Loucy (cell line): Measurements from ENCODE around the gene LTBP1.

Experiments used
- H2AFZ ChIP-seq: fragments of 200-600 bp; sonication (generic); 2 replicates; pipeline ENCODE4 v1.6.0; 2016; ENCODE audit warnings: antibody characterized with exemption, mild to moderate bottlenecking, low read length, moderate library complexity
- H3F3A ChIP-seq: fragments of 200-600 bp; 2 replicates; pipeline ENCODE4 v1.6.0; 2016; ENCODE audit warnings: antibody characterized with exemption, low read depth, mild to moderate bottlenecking
- H3K27me3 ChIP-seq: fragments of 200-600 bp; sonication (generic); 2 replicates; pipeline ENCODE4 v1.6.1; 2014; ENCODE audit warnings: low read length, mild to moderate bottlenecking; ENCODE audit not compliant: insufficient read depth, poor library complexity, severe bottlenecking
- H3K36me3 ChIP-seq: fragments of 200-600 bp; sonication (generic); 2 replicates; pipeline ENCODE4 v1.6.1; 2016; ENCODE audit warnings: low read length; ENCODE audit not compliant: insufficient read depth
- H3K4me1 ChIP-seq: fragments of 200-600 bp; sonication (generic); 2 replicates; pipeline ENCODE4 v1.5.1; 2014; ENCODE audit warnings: low read length, mild to moderate bottlenecking; ENCODE audit not compliant: insufficient read depth, poor library complexity, severe bottlenecking
- H3K4me2 ChIP-seq: fragments of 200-600 bp; sonication (generic); 2 replicates; pipeline ENCODE4 v1.6.0; 2014; ENCODE audit warnings: antibody characterized with exemption, low read length, low read depth, mild to moderate bottlenecking; ENCODE audit not compliant: poor library complexity, severe bottlenecking
- H3K4me3 ChIP-seq: fragments of 200-600 bp; sonication (generic); 2 replicates; pipeline ENCODE4 v1.5.1; 2014; ENCODE audit warnings: low read length, mild to moderate bottlenecking, mixed read lengths; ENCODE audit not compliant: poor library complexity, severe bottlenecking
- H3K79me2 ChIP-seq: fragments of 200-600 bp; sonication (generic); 2 replicates; pipeline ENCODE4 v1.6.1; 2014; ENCODE audit warnings: low read length; ENCODE audit not compliant: insufficient read depth
- H3K9ac ChIP-seq: fragments of 200-600 bp; sonication (generic); 2 replicates; pipeline ENCODE4 v1.6.0; 2014; ENCODE audit warnings: mild to moderate bottlenecking, low read depth, low read length, moderate library complexity; ENCODE audit not compliant: poor library complexity, severe bottlenecking
- H3K9me2 ChIP-seq: fragments of 200-600 bp; sonication (generic); replicated peaks from 2 replicates; pipeline ENCODE4 v1.6.1; 2016; ENCODE audit warnings: low read depth, low read length, mixed read lengths
- H3K9me3 ChIP-seq: fragments of 200-600 bp; sonication (generic); 2 replicates; pipeline ENCODE4 v1.6.1; 2014; ENCODE audit warnings: mild to moderate bottlenecking, antibody characterized with exemption, low read length, low read depth; ENCODE audit not compliant: insufficient read depth
- H4K20me1 ChIP-seq: fragments of 200-600 bp; sonication (generic); 2 replicates; pipeline ENCODE4 v1.6.0; 2014; ENCODE audit warnings: antibody characterized with exemption, low read length, mild to moderate bottlenecking; ENCODE audit not compliant: insufficient read depth, poor library complexity, severe bottlenecking
- EZH2phosphoT487 ChIP-seq: fragments of 200-600 bp; IDR thresholded peaks from 2 replicates; pipeline ENCODE4 v1.6.1; 2018; ENCODE audit warnings: antibody characterized with exemption, mild to moderate bottlenecking, moderate library complexity, borderline replicate concordance
- TF ChIP-seq, protein P1 (sequence below): fragments of 200-600 bp; sonication (generic); conservative IDR thresholded peaks from 2 replicates; pipeline ENCODE4 v1.5.1; 2014; ENCODE audit warnings: mild to moderate bottlenecking, antibody characterized with exemption, low read length

The LTBP1 gene

GRCh38 chr2:33040541-33040940 lies 93.8 kb downstream of the LTBP1 start:
- no peaks in the 10 kb centered on the region for H3K79me2 ChIP-seq

DNA sequence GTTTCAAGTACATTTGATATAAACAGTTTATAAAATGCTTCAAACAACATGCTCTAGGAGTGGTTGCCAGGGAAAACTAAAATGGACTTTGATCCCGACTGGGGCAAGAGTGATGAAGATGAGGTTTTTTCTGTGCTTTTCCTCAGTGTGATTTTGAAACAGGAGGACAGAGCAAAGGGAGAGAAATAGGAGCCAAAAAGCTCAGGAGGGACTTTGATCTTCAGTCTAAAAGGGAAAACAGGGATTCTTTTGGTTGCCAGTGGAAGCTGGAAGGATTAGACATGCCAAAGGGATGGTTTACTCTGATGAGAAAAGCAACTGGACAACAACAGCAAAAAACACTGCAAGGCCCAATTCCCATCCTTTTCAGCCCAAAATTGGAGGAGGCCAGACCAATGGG lies 95.5 kb downstream of the LTBP1 start:
- H3K9me2 ChIP-seq = no peaks in the 10 kb centered on the region
- no peaks in the 10 kb centered on the region for H3K36me3 ChIP-seq
- H4K20me1 ChIP-seq = no peaks in the 10 kb centered on the region
- H3K27me3 ChIP-seq = no peaks in the 10 kb centered on the region
- no peaks in the 10 kb centered on the region for H3K9me3 ChIP-seq
- H3K79me2 ChIP-seq = no peaks in the 10 kb centered on the region
- TF ChIP-seq, protein P1, sequence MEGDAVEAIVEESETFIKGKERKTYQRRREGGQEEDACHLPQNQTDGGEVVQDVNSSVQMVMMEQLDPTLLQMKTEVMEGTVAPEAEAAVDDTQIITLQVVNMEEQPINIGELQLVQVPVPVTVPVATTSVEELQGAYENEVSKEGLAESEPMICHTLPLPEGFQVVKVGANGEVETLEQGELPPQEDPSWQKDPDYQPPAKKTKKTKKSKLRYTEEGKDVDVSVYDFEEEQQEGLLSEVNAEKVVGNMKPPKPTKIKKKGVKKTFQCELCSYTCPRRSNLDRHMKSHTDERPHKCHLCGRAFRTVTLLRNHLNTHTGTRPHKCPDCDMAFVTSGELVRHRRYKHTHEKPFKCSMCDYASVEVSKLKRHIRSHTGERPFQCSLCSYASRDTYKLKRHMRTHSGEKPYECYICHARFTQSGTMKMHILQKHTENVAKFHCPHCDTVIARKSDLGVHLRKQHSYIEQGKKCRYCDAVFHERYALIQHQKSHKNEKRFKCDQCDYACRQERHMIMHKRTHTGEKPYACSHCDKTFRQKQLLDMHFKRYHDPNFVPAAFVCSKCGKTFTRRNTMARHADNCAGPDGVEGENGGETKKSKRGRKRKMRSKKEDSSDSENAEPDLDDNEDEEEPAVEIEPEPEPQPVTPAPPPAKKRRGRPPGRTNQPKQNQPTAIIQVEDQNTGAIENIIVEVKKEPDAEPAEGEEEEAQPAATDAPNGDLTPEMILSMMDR = no peak
- TF ChIP-seq EZH2phosphoT487 = no peak
- no peaks in the 10 kb centered on the region for H3F3A ChIP-seq
- H3K4me2 ChIP-seq = no peak overlapping the region
- no peak overlapping the region for H3K9ac ChIP-seq
- no peak overlapping the region for H2AFZ ChIP-seq
- H3K4me3 ChIP-seq = no peak overlapping the region
- H3K4me1 ChIP-seq = peaks cover 11% of the 10 kb centered on the region

More at GRCh38 chr2:33040541-33040940, 93.8 kb downstream of the LTBP1 start:
- no peak for TF ChIP-seq EZH2phosphoT487
- TF ChIP-seq, protein P1 = no peak
- Histone ChIP-seq H3F3A (no peaks in the 10 kb centered on the region), H4K20me1 (no peaks in the 10 kb centered on the region), H3K4me2 (no peak overlapping the region), H3K9me2 (no peaks in the 10 kb centered on the region), H3K27me3 (no peaks in the 10 kb centered on the region), H3K36me3 (no peaks in the 10 kb centered on the region), H3K9me3 (no peaks in the 10 kb centered on the region), H3K4me1 (peaks cover 11% of the 10 kb centered on the region), H2AFZ (no peak overlapping the region), H3K4me3 (no peak overlapping the region), H3K9ac (no peak overlapping the region)

GRCh38 chr2:33042819-33043218 lies 96.1 kb downstream of the LTBP1 start:
- Histone ChIP-seq H3K4me2 (no peak overlapping the region), H3K4me1 (peaks cover 10% of the 10 kb centered on the region), H3K79me2 (no peaks in the 10 kb centered on the region), H3K27me3 (no peaks in the 10 kb centered on the region), H4K20me1 (no peaks in the 10 kb centered on the region), H3K36me3 (no peaks in the 10 kb centered on the region), H3F3A (no peaks in the 10 kb centered on the region), H3K9me3 (no peaks in the 10 kb centered on the region), H3K9ac (no peak overlapping the region), H2AFZ (no peak overlapping the region), H3K4me3 (no peak overlapping the region), H3K9me2 (no peaks in the 10 kb centered on the region)
- TF ChIP-seq, protein P1 = no peak
